Esophagus squamous epithelium (tissue), 5 donors: ENCODE data around the gene CDH13. TPM values are rescaled to one million over a fixed set of nuclear protein-coding genes. Genes with fewer than 3 reads are reported as not detected.

Experiments
- DNase-seq: peaks from one replicate; lab custom pipeline; 2025; lab: John Stamatoyannopoulos, UW
- H3K27ac ChIP-seq, 4 donors: fragments of 200-600 bp; sonication (generic); one replicate each; pipeline ENCODE4 v1.5.1; 2016 to 2019; ENCODE audit warnings: mild to moderate bottlenecking in 1 of 4
- H3K27me3 ChIP-seq, 4 donors: fragments of 200-600 bp; sonication (generic); 1 replicate in 3 of 4; 2 replicates in 1 of 4; pipeline versions ENCODE4 v1.5.1 to v1.6.0; 2017 to 2021; ENCODE audit warnings: antibody characterized with exemption in 1 of 4
- H3K36me3 ChIP-seq, 3 donors: fragments of 200-600 bp; sonication (generic); one replicate each; pipeline ENCODE4 v1.5.1; 2016 to 2019
- H3K4me1 ChIP-seq, 3 donors: fragments of 200-600 bp; sonication (generic); one replicate each; pipeline ENCODE4 v1.5.1; 2017 to 2019
- H3K4me3 ChIP-seq, 4 donors: fragments of 200-600 bp; sonication (generic); 1 replicate in 3 of 4; 2 replicates in 1 of 4; pipeline ENCODE4 v1.5.1; 2016 to 2019; ENCODE audit warnings: mild to moderate bottlenecking in 2 of 4, moderate library complexity in 1 of 4
- H3K9me3 ChIP-seq, 3 donors: fragments of 200-600 bp; sonication (generic); one replicate each; pipeline ENCODE4 v1.5.1; 2016 to 2019
- CTCF ChIP-seq, 6 experiments: fragments of 450-650 bp in 4 of 6; fragments of 200-600 bp in 2 of 6; sonication (generic) in 2 of 6; IDR thresholded peaks; one replicate each; pipeline ENCODE4 v1.5.1; 2016 to 2019; ENCODE audit warnings: antibody characterized with exemption in 6 of 6, mild to moderate bottlenecking in 4 of 6, moderate library complexity in 4 of 6
- POLR2A ChIP-seq, 4 donors: fragments of 450-650 bp; IDR thresholded peaks; one replicate each; pipeline ENCODE4 v1.6.1; 2017; ENCODE audit warnings: antibody characterized with exemption in 4 of 4, mild to moderate bottlenecking in 4 of 4, moderate library complexity in 3 of 4
- WGBS, 2 donors: methylation state at CpG; one replicate each; pipeline ENCODE4 v1.1.5; 2018; 5-methylcytosine and 5-hydroxymethylcytosine counted together
- intact Hi-C: fragments of 100-400 bp; cut with DNase I; formaldehyde crosslinking; loops from one replicate; pipeline ENCODE4 v1.15.0; 2022
- total RNA-seq, 4 donors: library from RNA; depleted of rRNA; stranded (reverse); fragments of >200 nt; gene quantifications; one replicate each; pipeline ENCODE4 v1.1.0, GENCODE V29; 2016
- donor health status: DM: yes; HTN: yes; CAD: no.

Gene CDH13
- total RNA-seq, 4 donors from 2014 or later: 6.9 to 31.9 (median 21.1) TPM

GRCh38 chr16:83661656-83662055, 1034.9 kb downstream of the CDH13 start:
- intact Hi-C loops: no loop called here
- Histone ChIP-seq H3K27ac (no peak overlapping the region), H3K9me3 (no peaks in the 10 kb centered on the region), H3K4me3 (no peak overlapping the region), H3K27me3 (peaks cover 0 to 7% (median 0%) of the 10 kb centered on the region in 4 donors), H3K4me1 (no peaks in the 10 kb centered on the region), H3K36me3 (no peaks in the 10 kb centered on the region)
- no peak for DNase-seq
- TF ChIP-seq POLR2A (IDR thresholded peaks at IDR 0.05) (no peak), CTCF (IDR thresholded peaks at IDR 0.05) (no peak)

GRCh38 chr16:83666449-83666848, 1039.7 kb downstream of the CDH13 start:
- WGBS, 2 donors: 57 to 59% methylated on average over 2 of the region's 2 CpGs

GRCh38 chr16:83669456-83669855, 1042.7 kb downstream of the CDH13 start:
- no peaks in the 10 kb centered on the region for H3K4me1 ChIP-seq
- no peak for TF ChIP-seq CTCF (IDR thresholded peaks at IDR 0.05)
- TF ChIP-seq POLR2A (IDR thresholded peaks at IDR 0.05): no peak
- intact Hi-C loops: no loop called here
- H3K9me3 ChIP-seq: no peaks in the 10 kb centered on the region
- DNase-seq: no peak
- H3K36me3 ChIP-seq: no peaks in the 10 kb centered on the region
- H3K27ac ChIP-seq: no peak overlapping the region
- WGBS, 2 donors: 61 to 70% methylated on average over 5 of the region's 5 CpGs
- H3K27me3 ChIP-seq: no peaks in the 10 kb centered on the region
- no peak overlapping the region for H3K4me3 ChIP-seq

More at GRCh38 chr16:83666449-83666848, 1039.7 kb downstream of the CDH13 start:
- H3K9me3 ChIP-seq: no peaks in the 10 kb centered on the region
- intact Hi-C loops: no loop called here
- H3K4me1 ChIP-seq: no peaks in the 10 kb centered on the region
- H3K27ac ChIP-seq: no peak overlapping the region
- H3K4me3 ChIP-seq: no peak overlapping the region
- DNase-seq: no peak
- peaks cover 0 to 7% (median 0%) of the 10 kb centered on the region in 4 donors for H3K27me3 ChIP-seq
- no peak for TF ChIP-seq POLR2A (IDR thresholded peaks at IDR 0.05)
- no peak for TF ChIP-seq CTCF (IDR thresholded peaks at IDR 0.05)
- H3K36me3 ChIP-seq: no peaks in the 10 kb centered on the region

GRCh38 chr16:83674931-83675535, 1048.3 kb downstream of the CDH13 start:
- WGBS, 2 donors: 28 to 29% methylated on average over 5 of the region's 5 CpGs
- Histone ChIP-seq H3K9me3 (no peaks in the 10 kb centered on the region), H3K4me1 (no peaks in the 10 kb centered on the region), H3K4me3 (no peak overlapping the region), H3K27ac (no peak overlapping the region), H3K36me3 (no peaks in the 10 kb centered on the region), H3K27me3 (no peaks in the 10 kb centered on the region)
- DNase-seq: no peak
- TF ChIP-seq POLR2A (IDR thresholded peaks at IDR 0.05) (no peak), CTCF (IDR thresholded peaks at IDR 0.05) (no peak)
- intact Hi-C loops: no loop called here

GRCh38 chr16:83676086-83676485, 1049.3 kb downstream of the CDH13 start:
- TF ChIP-seq POLR2A (IDR thresholded peaks at IDR 0.05) (no peak), CTCF (IDR thresholded peaks at IDR 0.05) (no peak)
- intact Hi-C loops: no loop called here
- DNase-seq: no peak

More at GRCh38 chr16:83676086-83676485, 1049.3 kb downstream of the CDH13 start:
- Histone ChIP-seq H3K4me3 (no peak overlapping the region), H3K27me3 (no peaks in the 10 kb centered on the region), H3K4me1 (no peaks in the 10 kb centered on the region), H3K9me3 (no peaks in the 10 kb centered on the region), H3K36me3 (no peaks in the 10 kb centered on the region), H3K27ac (no peak overlapping the region)
- WGBS, 2 donors: 66 to 89% methylated on average over 4 to 5 of the region's 6 CpGs
